GM12878 (cell line): ENCODE results near the gene DCAF12. TPM values are rescaled to one million over a fixed set of nuclear protein-coding genes. Genes with fewer than 3 reads are reported as not detected.

Experiments
- ATAC-seq: fragments of 200-7000 bp; cut with Tn5 transposase; 3 replicates; pipeline ENCODE4 v1.9.1; 2020; ENCODE audit warnings: mild to moderate bottlenecking, moderate library complexity
- BruUV-seq: library from RNA; stranded (reverse); fragments of 400-500 nt; replicated peaks from 2 replicates; lab custom pipeline; 2021; lab: Mats Ljungman, UMichigan
- CTCF ChIA-PET: fragments of 300-600 bp; sonication (Branson Sonifier 250); formaldehyde crosslinking; extraction: SDS; loops from one replicate; lab custom pipeline; 2021; ENCODE audit warnings: inconsistent platforms; lab: Yijun Ruan, JAX
- POLR2A ChIA-PET: fragments of 350-600 bp; formaldehyde crosslinking; extraction: SDS; loops from one replicate; lab custom pipeline; 2021; ENCODE audit warnings: inconsistent platforms; lab: Charles Lee
- RAD21 ChIA-PET: fragments of 300-600 bp; sonication (Branson Sonifier 250); formaldehyde crosslinking; loops from one replicate; lab custom pipeline; 2023; ENCODE audit warnings: antibody characterized with exemption; ENCODE audit not compliant: unreplicated experiment; lab: Charles Lee
- SMC1A ChIA-PET: fragments of 300-600 bp; sonication (Branson Sonifier 250); formaldehyde crosslinking; loops from one replicate; lab custom pipeline; 2023; ENCODE audit not compliant: unreplicated experiment, uncharacterized antibody; lab: Charles Lee
- DNase-seq: peaks from one replicate; pipeline ENCODE4 v3.0.0-alpha.2; 2011; ENCODE audit warnings: low read depth, low spot score
- FAIRE-seq: peaks from 3 replicates; lab custom pipeline; 2011; peaks lifted over from hg19 to GRCh38; lab: Jason Lieb, UNC
- H2AFZ ChIP-seq: 2 replicates; pipeline ENCODE4 v1.6.0; 2011; ENCODE audit warnings: low read depth, low read length, control low read depth; ENCODE audit not compliant: control insufficient read depth
- H3K27ac ChIP-seq: 2 replicates; pipeline ENCODE4 v1.5.1; 2011; ENCODE audit warnings: control low read depth; ENCODE audit not compliant: control insufficient read depth, insufficient read depth
- H3K27me3 ChIP-seq, 2 experiments: replicated peaks in 1 of 2; 2 replicates each; pipeline versions ENCODE4 v1.6.0 to v1.6.1; 2011; ENCODE audit warnings: low read length in 1 of 2; ENCODE audit not compliant: control insufficient read depth in 2 of 2, insufficient read depth in 2 of 2
- H3K36me3 ChIP-seq, 2 experiments: 2 replicates each; pipeline ENCODE4 v1.5.1; 2011; ENCODE audit warnings: low read length in 1 of 2; ENCODE audit not compliant: control insufficient read depth in 2 of 2, insufficient read depth in 2 of 2
- H3K4me1 ChIP-seq: 2 replicates; pipeline ENCODE4 v1.6.1; 2011; ENCODE audit warnings: mild to moderate bottlenecking, low read length, moderate library complexity, mixed read lengths; ENCODE audit not compliant: control insufficient read depth, insufficient read depth
- H3K4me2 ChIP-seq: 2 replicates; pipeline ENCODE4 v1.6.0; 2011; ENCODE audit warnings: control low read depth; ENCODE audit not compliant: control insufficient read depth, insufficient read depth
- H3K4me3 ChIP-seq: fragments of 200-600 bp; sonication (generic); 2 replicates; pipeline ENCODE4 v1.5.1; 2016
- H3K79me2 ChIP-seq: 2 replicates; pipeline ENCODE4 v1.6.0; 2011; ENCODE audit warnings: low read length; ENCODE audit not compliant: control insufficient read depth, insufficient read depth
- H3K9ac ChIP-seq: 2 replicates; pipeline ENCODE4 v1.8.0; 2011; ENCODE audit warnings: low read length, control low read depth, mixed read lengths; ENCODE audit not compliant: control insufficient read depth, insufficient read depth
- H3K9me3 ChIP-seq: replicated peaks from 3 replicates; pipeline ENCODE4 v1.5.1; 2011; ENCODE audit warnings: mild to moderate bottlenecking, low read length; ENCODE audit not compliant: control insufficient read depth, insufficient read depth
- H4K20me1 ChIP-seq: 2 replicates; pipeline ENCODE4 v1.6.0; 2011; ENCODE audit not compliant: control insufficient read depth, insufficient read depth
- CREB1 ChIP-seq: IDR thresholded peaks from 2 replicates; pipeline ENCODE4 v1.6.1; 2012; ENCODE audit warnings: low read depth, mild to moderate bottlenecking, inconsistent platforms
- CREM ChIP-seq: IDR thresholded peaks from 2 replicates; pipeline ENCODE4 v1.6.1; 2014; ENCODE audit warnings: antibody characterized with exemption, low read depth
- PAX8 ChIP-seq: fragments of 450-650 bp; IDR thresholded peaks from 2 replicates; pipeline ENCODE4 v1.6.1; 2017; ENCODE audit warnings: mild to moderate bottlenecking, moderate library complexity
- RUNX3 ChIP-seq: IDR thresholded peaks from 2 replicates; pipeline ENCODE4 v1.6.1; 2012; ENCODE audit warnings: low read length, inconsistent platforms
- SRF ChIP-seq, 2 experiments: IDR thresholded peaks; 2 replicates each; pipeline ENCODE4 v1.6.1; 2011; ENCODE audit warnings: low read depth in 2 of 2, low read length in 2 of 2, mild to moderate bottlenecking in 1 of 2, moderate library complexity in 1 of 2
- WGBS: methylation state at CpG from one replicate; pipeline ENCODE4 v1.1.6; 2016; ENCODE audit warnings: low lambda C conversion rate; ENCODE audit not compliant: insufficient replicate concordance, insufficient coverage; ENCODE audit errors: missing lambda C conversion rate; 5-methylcytosine and 5-hydroxymethylcytosine counted together
- in situ Hi-C: fragments of 300-500 bp; cut with MboI; formaldehyde crosslinking; loops from 9 replicates; pipeline ENCODE4 v1.14.3; 2018; ENCODE audit warnings: mixed read lengths
- intact Hi-C: fragments of 100-400 bp; cut with micrococcal nuclease; formaldehyde crosslinking; loops from one replicate; pipeline ENCODE4 v1.14.2; 2022; ENCODE audit not compliant: unreplicated experiment
- polyA plus RNA-seq, 11 experiments: library from polyadenylated mRNA; depleted of rRNA in 4 of 11; unstranded in 6 of 11; stranded (reverse) in 5 of 11; fragments of >200 nt; fragmentation: Nextera tagmentation in 4 of 11; fragmentation: Illumina TruSeq in 1 of 11; extraction: Ambion mirVana in 4 of 11; extraction: Trizol in 1 of 11; gene quantifications; 1 replicate in 1 of 11; 2 replicates in 10 of 11; pipeline versions ENCODE4 v1.2.1 to v1.2.3, GENCODE V29; 2011 to 2016; ENCODE audit warnings: inconsistent platforms in 2 of 11, missing spikeins in 2 of 11, low read depth in 1 of 11
- total RNA-seq, 4 experiments: library from RNA; depleted of rRNA in 3 of 4; stranded (reverse); fragments of >200 nt in 3 of 4; fragmentation: Illumina TruSeq in 1 of 4; extraction: Trizol in 1 of 4; gene quantifications; 2 replicates each; pipeline versions ENCODE4 v1.2.1 to v1.2.3, GENCODE V29; 2013 to 2021
- TF ChIP-seq, protein P1 (sequence below): IDR thresholded peaks from 2 replicates; pipeline ENCODE4 v1.6.1; 2012; ENCODE audit warnings: mild to moderate bottlenecking, low read depth, low read length
- TF ChIP-seq, protein P2 (sequence below): fragments of 450-650 bp; IDR thresholded peaks from 2 replicates; pipeline ENCODE4 v1.6.1; 2016; ENCODE audit warnings: mild to moderate bottlenecking, moderate library complexity, borderline replicate concordance

DCAF12 gene
- total and polyA plus RNA-seq, 10 of the 15 experiments (the other 5 are each of a cell fraction or from before 2014, with no cell fraction given), result 11.7 to 57.6 (median 34.6) TPM

DNA sequence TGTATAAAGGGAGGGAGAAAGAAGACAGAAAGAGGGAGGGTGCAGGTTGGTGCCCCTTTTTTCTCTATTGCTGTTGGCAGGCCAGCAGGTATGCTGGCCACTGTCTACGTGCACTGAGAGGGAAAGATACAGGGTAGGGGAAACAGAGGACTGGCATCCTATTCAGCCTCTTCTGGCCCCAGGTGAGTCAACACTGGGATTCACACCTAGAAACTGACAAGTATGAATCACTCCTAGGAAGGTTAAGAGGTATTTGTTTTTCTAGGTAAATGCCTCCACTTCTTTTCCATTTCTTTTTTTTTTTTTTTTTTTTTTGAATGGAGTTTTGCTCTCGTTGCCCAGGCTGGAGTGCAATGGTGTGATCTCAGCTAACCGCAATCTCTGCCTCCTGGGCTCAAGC is 49.6 kb upstream of the DCAF12 start:
- H3K79me2 ChIP-seq, result peaks cover 30% of the 10 kb centered on the region
- FAIRE-seq (no peak), ATAC-seq (no peak), DNase-seq (no peak)
- no peak overlapping the region for H3K4me2 ChIP-seq
- no peak overlapping the region for H3K4me3 ChIP-seq
- H3K4me1 ChIP-seq, result no peaks in the 10 kb centered on the region
- H3K9ac ChIP-seq, result no peak overlapping the region
- 84% methylated on average over 2 of the region's 3 CpGs for WGBS
- CTCF ChIA-PET, result interaction anchor here (0.6 kb wide), 1 partner anchor 332 kb away, joined by 3 read pairs; no protein-coding TSS in a partner anchor
- no peaks in the 10 kb centered on the region for H3K36me3 ChIP-seq
- no TSS peak for BruUV-seq
- POLR2A ChIA-PET, result interaction anchor here (0.6 to 0.7 kb wide), 3 partner anchors 12 to 124 kb away, joined by 3 to 4 read pairs (median 3); no protein-coding TSS in a partner anchor
- no peaks in the 10 kb centered on the region for H4K20me1 ChIP-seq
- no peaks in the 10 kb centered on the region for H3K9me3 ChIP-seq
- no peak overlapping the region for H3K27ac ChIP-seq
- TF ChIP-seq CREB1 (no peak), CREM (no peak), SRF (IDR thresholded peaks at IDR 0.05; ENCODE audit: low read depth in 2 of 2, low read length in 2 of 2) (no peak), RUNX3 (no peak), PAX8 (no peak)
- TF ChIP-seq, protein P1, sequence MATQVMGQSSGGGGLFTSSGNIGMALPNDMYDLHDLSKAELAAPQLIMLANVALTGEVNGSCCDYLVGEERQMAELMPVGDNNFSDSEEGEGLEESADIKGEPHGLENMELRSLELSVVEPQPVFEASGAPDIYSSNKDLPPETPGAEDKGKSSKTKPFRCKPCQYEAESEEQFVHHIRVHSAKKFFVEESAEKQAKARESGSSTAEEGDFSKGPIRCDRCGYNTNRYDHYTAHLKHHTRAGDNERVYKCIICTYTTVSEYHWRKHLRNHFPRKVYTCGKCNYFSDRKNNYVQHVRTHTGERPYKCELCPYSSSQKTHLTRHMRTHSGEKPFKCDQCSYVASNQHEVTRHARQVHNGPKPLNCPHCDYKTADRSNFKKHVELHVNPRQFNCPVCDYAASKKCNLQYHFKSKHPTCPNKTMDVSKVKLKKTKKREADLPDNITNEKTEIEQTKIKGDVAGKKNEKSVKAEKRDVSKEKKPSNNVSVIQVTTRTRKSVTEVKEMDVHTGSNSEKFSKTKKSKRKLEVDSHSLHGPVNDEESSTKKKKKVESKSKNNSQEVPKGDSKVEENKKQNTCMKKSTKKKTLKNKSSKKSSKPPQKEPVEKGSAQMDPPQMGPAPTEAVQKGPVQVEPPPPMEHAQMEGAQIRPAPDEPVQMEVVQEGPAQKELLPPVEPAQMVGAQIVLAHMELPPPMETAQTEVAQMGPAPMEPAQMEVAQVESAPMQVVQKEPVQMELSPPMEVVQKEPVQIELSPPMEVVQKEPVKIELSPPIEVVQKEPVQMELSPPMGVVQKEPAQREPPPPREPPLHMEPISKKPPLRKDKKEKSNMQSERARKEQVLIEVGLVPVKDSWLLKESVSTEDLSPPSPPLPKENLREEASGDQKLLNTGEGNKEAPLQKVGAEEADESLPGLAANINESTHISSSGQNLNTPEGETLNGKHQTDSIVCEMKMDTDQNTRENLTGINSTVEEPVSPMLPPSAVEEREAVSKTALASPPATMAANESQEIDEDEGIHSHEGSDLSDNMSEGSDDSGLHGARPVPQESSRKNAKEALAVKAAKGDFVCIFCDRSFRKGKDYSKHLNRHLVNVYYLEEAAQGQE, result no peak
- TF ChIP-seq, protein P2, sequence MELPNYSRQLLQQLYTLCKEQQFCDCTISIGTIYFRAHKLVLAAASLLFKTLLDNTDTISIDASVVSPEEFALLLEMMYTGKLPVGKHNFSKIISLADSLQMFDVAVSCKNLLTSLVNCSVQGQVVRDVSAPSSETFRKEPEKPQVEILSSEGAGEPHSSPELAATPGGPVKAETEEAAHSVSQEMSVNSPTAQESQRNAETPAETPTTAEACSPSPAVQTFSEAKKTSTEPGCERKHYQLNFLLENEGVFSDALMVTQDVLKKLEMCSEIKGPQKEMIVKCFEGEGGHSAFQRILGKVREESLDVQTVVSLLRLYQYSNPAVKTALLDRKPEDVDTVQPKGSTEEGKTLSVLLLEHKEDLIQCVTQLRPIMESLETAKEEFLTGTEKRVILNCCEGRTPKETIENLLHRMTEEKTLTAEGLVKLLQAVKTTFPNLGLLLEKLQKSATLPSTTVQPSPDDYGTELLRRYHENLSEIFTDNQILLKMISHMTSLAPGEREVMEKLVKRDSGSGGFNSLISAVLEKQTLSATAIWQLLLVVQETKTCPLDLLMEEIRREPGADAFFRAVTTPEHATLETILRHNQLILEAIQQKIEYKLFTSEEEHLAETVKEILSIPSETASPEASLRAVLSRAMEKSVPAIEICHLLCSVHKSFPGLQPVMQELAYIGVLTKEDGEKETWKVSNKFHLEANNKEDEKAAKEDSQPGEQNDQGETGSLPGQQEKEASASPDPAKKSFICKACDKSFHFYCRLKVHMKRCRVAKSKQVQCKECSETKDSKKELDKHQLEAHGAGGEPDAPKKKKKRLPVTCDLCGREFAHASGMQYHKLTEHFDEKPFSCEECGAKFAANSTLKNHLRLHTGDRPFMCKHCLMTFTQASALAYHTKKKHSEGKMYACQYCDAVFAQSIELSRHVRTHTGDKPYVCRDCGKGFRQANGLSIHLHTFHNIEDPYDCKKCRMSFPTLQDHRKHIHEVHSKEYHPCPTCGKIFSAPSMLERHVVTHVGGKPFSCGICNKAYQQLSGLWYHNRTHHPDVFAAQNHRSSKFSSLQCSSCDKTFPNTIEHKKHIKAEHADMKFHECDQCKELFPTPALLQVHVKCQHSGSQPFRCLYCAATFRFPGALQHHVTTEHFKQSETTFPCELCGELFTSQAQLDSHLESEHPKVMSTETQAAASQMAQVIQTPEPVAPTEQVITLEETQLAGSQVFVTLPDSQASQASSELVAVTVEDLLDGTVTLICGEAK, result no peak
- SMC1A ChIA-PET, result no interaction called here
- intact Hi-C loops, result loop anchor here (5.0 kb wide), 1 partner anchor 49 kb away; the partner anchor contains the start of gene DCAF12
- RAD21 ChIA-PET, result no interaction called here
- no peak overlapping the region for H2AFZ ChIP-seq
- in situ Hi-C loops, result no loop called here
- H3K27me3 ChIP-seq, result no peaks in the 10 kb centered on the region
